H1 (cell line): ENCODE results near the gene HOOK1.

ENCODE experiments used
- EZH2 ChIP-seq: fragments of 200-600 bp; sonication (generic); IDR thresholded peaks from 2 replicates; pipeline ENCODE4 v1.7.1; 2012; ENCODE audit warnings: low read depth, mild to moderate bottlenecking, moderate library complexity, low read length, inconsistent platforms; ENCODE audit not compliant: severe bottlenecking
- KDM1A ChIP-seq: fragments of 200-600, 300-600 bp; sonication (generic); IDR thresholded peaks from 2 replicates; pipeline ENCODE4 v1.7.1; 2016; ENCODE audit warnings: mild to moderate bottlenecking, low read length, borderline replicate concordance
- TF ChIP-seq, protein P1 (sequence below), 3 experiments: IDR thresholded peaks; 1 replicate in 2 of 3; 2 replicates in 1 of 3; pipeline versions ENCODE4 v1.5.1 to v1.6.1; 2011; ENCODE audit warnings: low read length in 3 of 3, mild to moderate bottlenecking in 3 of 3, inconsistent platforms in 2 of 3, low read depth in 1 of 3, moderate library complexity in 1 of 3; ENCODE audit not compliant: insufficient read depth in 1 of 3; ENCODE audit errors: control extremely low read depth in 1 of 3

DNA sequence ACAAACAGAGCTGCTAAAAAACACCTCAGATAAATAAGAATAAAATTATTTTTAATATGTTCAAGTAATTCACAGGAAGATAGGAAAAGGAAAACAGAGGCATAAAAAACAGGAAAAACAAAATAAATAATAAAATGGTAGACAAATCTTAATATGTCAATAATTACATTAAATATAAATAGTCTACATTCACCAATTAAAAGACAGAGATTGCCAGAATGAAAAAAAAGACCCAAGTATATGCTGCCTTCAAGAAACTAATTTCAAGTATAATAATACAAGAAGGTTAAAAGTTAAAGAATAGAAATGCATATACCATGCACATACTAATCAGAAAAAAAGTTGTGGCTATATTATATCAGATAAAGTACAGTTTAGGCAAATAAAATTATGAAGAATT, 109.9 kb downstream of the HOOK1 start:
- TF ChIP-seq, protein P1, sequence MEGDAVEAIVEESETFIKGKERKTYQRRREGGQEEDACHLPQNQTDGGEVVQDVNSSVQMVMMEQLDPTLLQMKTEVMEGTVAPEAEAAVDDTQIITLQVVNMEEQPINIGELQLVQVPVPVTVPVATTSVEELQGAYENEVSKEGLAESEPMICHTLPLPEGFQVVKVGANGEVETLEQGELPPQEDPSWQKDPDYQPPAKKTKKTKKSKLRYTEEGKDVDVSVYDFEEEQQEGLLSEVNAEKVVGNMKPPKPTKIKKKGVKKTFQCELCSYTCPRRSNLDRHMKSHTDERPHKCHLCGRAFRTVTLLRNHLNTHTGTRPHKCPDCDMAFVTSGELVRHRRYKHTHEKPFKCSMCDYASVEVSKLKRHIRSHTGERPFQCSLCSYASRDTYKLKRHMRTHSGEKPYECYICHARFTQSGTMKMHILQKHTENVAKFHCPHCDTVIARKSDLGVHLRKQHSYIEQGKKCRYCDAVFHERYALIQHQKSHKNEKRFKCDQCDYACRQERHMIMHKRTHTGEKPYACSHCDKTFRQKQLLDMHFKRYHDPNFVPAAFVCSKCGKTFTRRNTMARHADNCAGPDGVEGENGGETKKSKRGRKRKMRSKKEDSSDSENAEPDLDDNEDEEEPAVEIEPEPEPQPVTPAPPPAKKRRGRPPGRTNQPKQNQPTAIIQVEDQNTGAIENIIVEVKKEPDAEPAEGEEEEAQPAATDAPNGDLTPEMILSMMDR (IDR thresholded peaks at IDR 0.05; ENCODE audit: control extremely low read depth in 1 of 3, insufficient read depth in 1 of 3, low read depth in 1 of 3, low read length in 3 of 3), result no peak
- no peak for TF ChIP-seq EZH2
- no peak for TF ChIP-seq KDM1A
